CD4-positive, alpha-beta T cell treated with Interleukin-15 for 4 hours (primary cell): ENCODE results near the gene KRAS.
A peak's percentile ranks its signal among the peaks of the same experiment; 100 is the strongest.
"Not testable (repeated sequence)": the region's sequence is repeated elsewhere in the genome, so short reads cannot be mapped to it uniquely, and the experiment has no call there.

ENCODE experiments used
- DNase-seq: peaks from one replicate; pipeline ENCODE4 v3.0.0-alpha.2; 2020; ENCODE audit warnings: low spot score

KRAS gene

DNA sequence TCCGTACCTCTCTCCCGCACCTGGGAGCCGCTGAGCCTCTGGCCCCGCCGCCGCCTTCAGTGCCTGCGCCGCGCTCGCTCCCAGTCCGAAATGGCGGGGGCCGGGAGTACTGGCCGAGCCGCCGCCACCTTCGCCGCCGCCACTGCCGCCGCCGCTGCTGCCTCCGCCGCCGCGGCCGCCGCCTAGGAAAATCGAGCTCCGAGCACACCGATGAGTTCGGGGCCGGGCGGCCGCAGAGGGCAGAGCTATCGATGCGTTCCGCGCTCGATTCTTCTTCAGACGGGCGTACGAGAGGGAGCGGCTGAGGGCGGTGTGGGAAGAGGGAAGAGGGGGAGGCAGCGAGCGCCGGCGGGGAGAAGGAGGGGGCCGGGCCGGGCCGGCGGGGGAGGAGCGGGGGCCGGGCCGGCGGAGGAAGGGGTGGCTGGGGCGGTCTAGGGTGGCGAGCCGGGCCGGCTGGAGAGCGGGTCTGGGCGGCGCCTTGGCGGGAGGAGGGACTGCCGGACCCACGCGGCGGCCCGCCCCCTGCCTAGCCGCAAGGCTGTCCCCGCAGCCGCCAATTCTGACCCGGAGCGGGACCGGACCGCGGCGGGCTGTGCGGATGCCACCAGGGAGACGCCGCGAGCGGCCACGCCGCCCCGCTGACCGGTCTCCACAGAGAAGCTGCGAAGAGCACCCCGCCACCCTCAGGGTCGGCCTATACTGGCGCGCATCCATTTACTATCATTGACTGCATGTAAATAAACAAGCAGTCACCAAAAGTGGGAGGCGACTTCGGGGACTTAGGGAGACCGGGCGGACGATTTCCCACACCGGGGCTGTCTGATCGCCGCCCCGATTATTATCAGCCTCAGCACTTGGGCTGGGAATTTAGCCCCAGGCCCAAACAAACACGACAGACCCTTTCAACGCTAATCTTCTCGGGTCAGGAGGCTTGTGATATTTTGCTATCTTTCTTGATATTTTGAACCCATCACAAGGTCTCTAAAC, at the start of gene KRAS:
Gene KRAS (minus strand): TSS at position 186 of the 987 bp plus-strand sequence.
- peak; percentile 92 for DNase-seq

DNA sequence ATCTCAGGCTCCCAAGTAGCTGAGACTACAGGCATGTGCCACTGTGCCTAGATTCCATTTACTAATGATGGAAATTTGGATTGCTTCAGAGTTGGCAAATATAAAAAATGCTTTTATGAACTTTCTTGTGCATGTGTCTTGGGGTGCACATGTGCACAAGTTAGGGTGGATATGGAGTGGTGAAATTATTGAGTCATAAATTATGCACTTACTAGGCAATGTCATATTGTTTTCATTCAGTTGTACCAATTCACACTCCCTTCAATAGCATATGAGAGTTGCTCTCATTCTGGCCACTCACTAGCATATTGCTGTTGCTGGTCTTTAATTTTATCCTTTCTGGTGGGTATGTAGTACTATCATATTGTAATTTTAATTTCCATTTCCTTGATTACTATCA, 45.7 kb upstream of the KRAS start:
- no peak for DNase-seq

DNA sequence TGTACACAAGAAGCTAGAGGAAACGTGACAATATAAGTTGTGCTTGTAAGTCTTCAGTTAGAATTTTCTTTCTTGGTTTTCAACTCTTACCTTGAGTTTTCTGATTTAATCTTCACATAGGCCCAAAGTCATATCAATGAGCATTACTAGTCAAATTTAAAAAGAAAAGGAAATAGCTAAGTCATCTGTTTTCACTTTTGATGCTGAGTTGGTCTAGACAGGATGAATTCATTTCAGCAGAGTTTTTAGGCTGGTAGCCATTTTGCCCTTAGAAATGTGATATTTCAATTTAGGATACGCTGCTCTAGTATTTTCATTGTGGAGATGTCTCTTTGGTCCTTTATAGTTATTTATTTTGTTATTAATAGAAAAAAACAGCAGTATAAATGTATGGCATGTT, 44.6 kb upstream of the KRAS start:
- DNase-seq = no peak

DNA sequence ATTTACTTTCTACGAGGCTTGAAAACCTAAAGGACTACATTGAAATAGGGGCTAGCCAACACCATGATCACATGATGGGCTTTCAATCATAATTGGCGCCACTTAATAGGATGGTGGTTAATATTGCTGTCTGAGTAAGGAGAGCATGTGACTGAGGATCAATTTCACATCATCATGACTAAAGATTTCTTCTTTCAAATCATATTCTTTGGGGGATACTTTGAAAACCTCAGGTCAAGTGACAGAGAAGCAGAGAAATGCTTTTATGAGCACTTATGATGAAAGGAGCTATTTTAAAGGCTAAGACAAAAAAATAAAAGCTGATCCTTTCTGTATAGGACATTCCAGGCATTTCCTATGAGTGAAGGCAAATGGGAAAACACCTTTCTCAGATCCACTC, 42.9 kb upstream of the KRAS start:
- DNase-seq = no peak

DNA sequence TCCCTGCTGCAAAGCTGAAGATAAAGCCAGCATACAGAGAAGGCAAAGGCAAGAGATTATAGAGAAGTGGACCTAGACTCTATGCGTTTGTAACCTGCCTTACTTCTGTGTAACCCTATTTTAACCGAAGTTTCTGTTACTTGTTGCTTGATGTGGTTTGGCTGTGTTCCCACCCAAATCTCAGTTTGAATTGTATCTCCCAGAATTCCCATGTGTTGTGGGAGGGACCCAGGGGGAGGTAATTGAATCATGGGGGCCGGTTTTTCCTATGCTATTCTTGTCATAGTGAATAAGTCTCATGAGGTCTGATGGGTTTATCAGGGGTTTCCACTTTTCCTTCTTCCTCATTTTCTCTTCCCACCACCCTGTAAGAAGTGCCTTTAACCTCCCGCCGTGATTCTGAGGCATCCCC, 42.1 kb upstream of the KRAS start:
- not testable (repeated sequence) for DNase-seq

DNA sequence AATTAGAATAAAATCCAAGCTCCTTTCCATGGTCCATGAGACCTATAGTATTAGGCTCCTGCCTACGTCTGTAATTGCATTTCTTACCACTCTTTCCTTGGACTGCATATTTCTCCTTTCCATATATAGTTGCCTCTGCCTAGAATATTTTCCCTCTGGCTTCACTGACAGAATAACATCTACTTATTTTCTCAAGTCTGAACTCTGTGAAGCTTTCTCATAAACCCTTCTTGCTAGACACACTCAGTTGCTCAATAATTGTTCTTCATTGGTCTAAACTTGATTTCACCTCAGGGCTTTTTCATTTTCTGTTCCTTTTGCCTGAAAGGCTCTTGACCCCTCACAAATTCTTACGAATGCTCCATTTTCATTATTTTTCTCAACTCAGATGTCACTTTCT, 36.9 kb upstream of the KRAS start:
- DNase-seq = no peak

DNA sequence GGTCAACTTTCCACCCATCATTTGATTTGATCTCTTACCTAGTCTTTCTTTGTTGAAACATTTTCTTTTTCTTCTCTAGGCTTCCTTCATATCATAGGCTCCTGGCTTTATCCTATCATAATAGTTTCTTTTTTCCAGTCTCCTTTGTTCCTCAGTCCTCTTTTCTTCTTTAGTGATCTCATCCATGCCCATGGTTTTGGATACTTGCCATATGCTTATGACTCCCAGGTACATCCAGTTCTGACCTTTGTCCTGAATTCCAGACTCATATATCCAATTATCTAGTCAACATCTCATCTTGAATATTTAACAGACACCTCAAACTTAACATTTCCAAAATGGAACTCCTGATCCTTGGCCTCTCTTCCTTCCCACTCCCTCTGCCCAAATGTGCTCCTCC, 36.1 kb upstream of the KRAS start:
- no peak for DNase-seq

DNA sequence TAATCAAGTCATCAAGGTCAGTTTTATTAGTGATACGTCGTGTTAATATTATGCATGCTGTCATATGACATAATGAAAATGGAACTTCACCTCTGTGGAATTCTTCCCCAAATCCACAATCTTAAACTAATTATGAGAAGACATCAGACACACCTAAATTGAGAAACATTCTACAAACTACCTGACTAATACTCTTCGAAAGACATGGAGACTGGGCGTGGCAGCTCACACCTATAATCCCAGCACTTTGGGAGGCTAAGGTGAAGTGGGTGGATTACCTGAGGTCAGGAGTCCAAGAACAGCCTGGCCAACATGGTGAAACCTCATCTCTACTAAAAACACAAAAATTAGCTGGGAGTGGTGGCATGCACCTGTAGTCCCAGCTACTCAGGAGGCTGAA, 33.3 kb upstream of the KRAS start:
- DNase-seq = no peak

DNA sequence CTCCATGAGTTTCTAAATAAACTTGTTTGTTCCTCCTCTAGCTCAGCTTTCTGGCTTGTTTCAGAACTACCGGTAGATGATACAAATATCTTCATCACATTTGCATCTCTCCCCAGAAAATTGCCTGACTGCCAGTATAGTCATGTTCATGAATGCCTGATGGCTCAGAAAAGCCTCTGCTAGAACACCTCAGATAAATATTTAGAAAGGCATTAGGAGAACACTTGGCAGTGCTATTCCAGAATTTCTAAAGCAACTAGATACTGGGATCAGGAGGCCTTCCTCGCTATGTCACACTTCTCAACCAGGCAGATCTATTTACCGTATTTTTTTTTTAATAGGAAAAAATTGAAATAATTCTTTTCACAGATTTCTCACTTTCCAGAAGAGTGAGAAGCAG, 32.3 kb upstream of the KRAS start:
- no peak for DNase-seq

DNA sequence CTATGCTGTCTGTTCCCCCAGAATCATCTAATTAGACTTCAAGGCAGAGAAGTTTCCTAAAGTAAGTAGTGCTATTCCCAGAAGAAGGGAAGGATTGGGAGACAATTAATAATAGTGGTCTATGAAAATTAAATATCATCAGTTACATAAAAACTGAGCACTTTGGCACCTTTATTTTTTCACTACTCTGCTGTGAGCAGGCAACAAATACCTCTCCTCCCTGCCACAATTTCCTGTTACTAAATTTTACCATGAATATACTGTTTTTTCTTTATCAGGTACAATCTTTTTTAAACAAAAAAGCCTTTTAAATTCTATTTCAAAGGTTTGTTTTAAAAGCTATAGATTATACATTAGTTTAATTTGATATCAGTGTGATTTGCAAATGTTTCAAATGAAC, 29.4 kb upstream of the KRAS start:
- DNase-seq = no peak

DNA sequence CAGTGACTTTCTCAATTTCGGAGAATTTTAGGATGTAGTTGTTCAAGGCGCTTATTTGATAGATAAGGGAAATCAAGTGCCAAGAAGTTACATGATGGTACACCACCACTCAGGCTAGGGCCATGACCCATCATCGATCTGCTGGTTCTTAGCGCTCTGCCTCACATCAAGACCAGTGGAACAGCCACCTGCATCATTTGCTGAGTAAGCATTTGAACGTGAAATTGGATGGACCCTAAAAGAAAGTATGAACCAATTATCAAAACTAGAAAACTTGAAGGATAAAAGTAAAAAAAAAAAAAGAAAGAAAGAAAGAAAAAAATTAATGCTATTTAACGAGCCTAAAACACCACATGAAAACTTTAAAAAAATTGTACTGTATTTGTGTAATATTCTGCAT, 27.5 kb upstream of the KRAS start:
- no peak for DNase-seq

DNA sequence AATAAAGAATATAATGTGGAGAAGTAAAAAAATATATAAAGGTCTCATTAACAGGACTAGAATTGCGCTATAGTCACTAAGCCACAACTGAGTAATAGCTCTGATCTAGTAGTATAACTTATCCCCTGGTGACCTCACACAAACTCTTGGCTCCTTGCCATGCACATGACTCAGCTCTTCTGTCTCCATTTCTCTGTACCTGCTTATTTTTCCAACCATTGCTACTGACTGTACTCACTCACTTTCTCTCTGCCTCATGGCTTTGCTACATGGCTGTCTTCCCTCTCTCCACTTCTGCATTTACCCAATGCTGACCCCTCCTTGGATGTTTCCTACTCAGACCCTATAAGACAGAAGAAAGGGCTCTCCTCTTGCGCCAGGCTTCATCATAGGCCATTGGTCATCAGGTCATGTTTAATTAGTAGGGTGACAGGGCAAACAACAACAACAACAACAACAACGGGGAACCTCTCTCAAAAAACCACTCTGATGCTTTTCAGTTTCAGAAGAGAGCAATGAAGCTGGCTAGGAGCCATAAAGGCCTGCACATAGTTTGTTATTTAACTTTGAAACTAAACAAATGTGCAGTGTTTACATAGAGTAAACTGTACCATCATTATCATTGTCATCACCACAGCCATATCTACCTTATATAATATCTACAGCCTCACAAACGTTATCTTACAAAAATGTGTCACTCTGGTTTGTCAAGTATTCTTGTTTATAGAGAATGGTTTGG, 25.6 kb upstream of the KRAS start:
- DNase-seq = peak; percentile 48

DNA sequence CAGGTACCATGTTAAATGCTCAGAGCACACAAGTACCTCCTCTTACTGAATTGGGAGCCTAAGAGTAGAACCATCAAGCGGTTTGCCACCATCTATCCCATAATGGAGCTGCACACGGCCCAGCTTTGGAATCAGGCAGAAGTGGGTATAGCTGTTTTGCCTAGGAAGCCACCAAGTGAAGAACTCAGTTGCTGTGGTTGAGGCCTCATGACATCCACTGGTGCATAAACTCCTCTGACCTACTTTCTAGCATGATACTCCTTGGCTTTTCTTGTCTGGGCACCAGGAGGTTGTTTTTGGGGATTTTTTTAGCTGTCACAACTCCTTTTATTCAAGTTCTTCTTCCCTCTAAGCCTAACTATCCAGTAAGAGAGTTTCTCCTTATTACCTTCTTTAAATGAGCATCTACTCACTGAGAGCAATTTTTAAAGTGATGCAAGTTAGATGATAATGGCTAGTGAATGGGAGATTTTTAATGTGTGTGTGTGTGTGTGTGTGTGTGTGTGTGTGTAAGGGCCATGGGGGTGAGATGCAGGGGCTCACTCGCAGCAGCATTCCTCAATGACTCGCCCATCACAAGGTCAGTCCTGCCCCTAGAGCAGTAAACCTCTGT, 20.9 kb upstream of the KRAS start:
- DNase-seq = no peak

DNA sequence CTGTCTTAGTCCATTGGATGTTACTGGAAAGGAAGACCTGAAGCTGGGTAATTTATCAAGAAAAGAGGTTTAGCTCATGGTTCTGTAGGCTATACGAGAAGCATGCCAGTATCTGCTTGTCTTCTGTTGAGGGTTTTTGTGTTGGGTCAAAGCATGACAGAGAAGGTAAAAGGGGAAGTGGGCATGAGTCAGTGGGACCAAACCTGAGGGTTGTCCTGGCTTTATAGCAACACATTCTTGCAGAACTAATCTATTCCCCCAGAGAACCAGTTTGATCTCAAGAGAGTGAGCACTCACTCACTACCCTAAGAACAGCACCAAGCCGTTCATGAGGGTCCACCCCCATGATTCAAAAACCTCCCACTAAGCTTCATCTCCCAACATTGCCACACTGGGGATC, 19.0 kb upstream of the KRAS start:
- DNase-seq = no peak

DNA sequence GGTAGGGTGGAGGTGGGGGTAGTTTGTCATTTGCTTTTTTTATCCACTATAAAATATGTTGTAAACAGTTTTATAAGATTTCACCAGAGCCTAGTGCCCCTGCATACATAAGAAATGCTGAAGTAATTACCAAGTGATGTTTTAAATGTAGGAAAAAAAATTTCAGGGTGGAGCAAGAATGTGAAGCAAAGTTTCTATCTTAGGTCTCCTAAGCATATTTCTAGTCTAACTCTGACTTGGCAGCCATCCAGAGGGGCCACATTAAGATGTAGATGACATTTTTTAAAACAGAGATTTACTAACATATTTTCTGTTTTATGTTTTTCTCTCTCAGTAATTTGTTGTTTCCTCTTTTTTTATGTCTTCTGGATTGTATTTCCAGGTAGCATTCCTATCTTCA, 15.8 kb upstream of the KRAS start:
- no peak for DNase-seq

DNA sequence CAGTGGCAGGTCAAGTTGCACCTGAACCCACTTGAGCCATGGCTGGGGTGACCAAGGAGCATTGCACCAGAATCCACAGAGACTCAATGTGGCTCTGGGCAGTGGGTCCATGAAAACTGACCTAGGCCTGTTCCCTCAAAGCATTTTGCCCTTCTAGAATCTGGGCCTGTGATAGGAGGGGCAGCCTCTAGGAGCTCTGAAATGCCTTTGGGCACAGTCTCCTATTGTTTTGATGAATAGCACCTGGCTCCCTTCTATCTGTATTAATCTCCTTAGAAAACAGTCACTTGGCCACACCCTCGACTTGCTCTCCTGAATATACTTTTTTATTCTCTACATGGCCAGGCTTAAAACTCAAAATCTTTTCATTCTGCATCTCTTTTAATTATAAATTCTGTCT, 14.1 kb upstream of the KRAS start:
- no peak for DNase-seq

DNA sequence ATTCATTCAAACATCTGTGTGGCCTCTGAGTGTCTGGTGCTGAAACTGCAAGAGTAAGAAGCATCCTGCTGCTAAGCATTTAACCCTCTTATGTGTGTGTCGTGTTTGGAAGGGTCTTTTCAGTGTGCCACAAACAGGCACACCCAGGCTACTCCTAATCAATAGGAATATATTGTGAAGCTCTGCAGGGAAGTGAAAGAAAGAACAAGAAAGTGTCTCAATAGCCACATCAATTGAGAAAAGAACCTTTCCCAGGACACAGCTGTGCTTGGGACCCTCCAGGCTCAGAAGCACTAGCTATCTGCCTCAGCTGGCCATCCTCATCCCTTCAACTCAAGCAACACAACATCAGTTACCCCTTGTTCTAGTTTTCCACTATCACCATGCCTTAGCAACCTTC, 13.4 kb upstream of the KRAS start:
- no peak for DNase-seq

DNA sequence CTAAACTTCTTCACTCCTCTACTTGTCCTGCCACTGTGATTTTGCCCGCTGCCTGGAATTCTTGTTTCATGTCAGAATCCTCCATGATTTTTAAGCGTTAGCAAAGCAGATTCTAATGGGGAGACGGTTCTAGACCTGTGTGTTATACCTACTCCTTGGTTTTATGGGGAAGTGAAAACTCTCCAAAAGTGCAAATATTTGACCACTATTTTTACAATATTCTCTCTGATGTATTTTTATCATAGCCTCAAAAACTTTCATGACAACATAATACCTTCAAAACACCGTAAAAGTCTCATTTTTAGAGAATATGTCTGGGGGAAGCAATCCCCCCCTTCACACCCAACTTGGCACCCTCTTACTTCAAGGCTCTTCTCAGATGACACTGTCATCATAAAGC, 12.9 kb upstream of the KRAS start:
- DNase-seq = no peak

DNA sequence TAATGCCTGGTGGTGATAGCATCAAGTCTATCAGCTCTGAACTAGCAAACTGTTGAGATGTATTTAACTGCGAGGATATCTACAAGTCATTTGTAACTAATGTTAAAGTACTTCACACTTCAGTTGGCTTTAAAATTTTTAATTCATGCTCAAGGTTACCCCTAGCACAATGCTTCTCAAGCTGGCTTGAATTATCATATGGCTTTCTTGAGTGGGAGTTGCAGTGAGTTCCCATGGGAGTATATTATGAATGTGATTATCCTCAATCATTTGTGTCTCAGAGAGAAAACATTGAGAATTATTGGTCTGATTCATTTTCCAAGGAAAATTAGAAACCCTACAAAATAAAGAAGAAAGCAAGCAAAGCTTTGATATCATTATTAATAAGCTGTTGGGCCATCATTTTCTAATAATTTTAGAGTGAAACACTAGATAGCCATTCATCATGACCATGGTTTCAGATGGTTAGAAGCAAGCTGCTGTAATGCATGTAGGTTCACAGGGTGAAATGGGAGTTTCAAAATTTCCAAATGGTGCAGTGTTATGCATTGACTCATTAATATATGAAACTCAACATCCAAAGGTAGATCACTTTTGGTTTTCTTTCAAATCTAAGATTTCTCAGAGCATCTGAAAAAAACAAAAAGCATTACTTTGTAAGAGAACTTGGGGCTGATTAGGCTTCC, 11.8 kb upstream of the KRAS start:
- no peak for DNase-seq

DNA sequence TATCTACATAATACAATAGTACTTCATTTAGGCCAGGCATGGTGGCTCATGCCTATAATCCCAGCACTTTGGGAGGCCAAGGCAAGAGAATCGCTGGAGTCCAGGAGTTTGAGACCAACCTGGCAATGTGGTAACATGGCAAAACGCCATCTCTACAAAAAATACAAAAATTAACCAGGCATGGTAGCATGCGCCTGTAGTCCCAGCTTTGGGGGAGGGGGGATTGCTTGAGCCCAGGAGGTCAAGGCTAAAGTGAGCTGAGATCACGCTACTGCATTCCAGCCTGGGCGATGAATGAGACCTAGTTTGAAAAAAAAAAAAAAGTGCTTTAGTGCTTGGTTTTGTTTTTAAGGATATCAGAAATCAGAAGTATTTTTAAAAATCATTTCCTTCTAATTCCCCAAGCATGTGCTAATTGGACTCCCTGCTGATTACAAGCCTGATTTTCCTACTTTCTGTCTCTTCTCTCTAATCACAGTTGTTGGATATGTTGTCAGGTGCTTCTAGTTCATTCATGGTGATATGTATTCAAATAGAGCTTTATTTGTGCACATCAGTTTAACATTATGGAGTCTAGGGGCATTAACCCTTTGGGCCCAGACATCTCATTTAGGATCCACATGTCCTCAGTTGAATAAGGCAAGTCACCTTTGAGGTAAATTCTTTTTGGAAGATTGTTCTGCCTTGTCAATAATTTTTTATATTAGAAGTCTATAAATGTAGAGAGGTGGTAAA, 7.0 kb upstream of the KRAS start:
- no peak for DNase-seq

DNA sequence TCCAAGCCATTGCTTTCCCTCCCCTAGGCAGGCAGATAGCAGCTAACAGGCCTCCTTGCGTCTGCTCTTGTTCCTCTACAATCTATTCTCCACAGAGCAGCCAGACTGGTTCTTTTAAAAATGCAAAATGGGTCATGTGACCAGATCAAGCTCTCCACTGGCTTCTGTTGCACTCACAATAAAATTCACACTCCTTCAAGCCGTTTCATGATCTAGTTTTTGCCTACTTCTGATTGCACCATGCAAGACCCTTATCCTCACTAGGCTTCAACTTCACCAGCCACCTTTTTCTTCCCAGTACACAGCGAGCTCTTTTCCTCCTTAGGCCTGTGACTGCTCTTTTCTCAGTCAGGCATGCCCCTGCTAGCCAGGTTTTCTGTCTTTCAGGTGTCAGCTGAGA, 6.1 kb upstream of the KRAS start:
- DNase-seq = no peak

DNA sequence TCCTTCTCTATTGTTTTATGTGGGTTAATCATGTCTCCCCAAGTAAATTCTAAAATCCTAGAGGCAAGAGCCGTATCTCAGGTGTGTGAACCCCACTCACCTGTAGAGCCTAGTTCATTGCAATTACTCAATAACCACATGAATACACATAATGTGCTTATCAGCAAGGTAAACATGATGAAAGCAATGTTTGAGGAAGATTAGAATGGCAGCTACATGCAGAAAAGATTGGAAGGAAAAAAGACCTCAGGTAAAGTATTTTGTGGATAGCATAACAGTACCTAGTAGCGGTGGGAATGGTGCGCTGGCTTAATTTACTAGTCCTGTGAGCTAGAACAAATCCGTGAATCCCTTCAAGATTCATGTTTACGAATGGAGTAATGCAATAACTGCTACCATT, 5.3 kb upstream of the KRAS start:
- no peak for DNase-seq
